MV-4-11 (cell line): ENCODE data around the gene LMTK3.
A peak's percentile ranks its signal among the peaks of the same experiment; 100 is the strongest.
"Not testable (repeated sequence)": the region's sequence is repeated elsewhere in the genome, so short reads cannot be mapped to it uniquely, and the experiment has no call there.

Experiments
- DNase-seq: peaks from one replicate; lab custom pipeline; 2025; lab: John Stamatoyannopoulos, UW

The LMTK3 gene

GRCh38 chr19:48541813-48542212 lies 30.2 kb upstream of the LMTK3 start:
- DNase-seq: no peak

GRCh38 chr19:48540110-48540509 lies 28.5 kb upstream of the LMTK3 start:
- DNase-seq: no peak

GRCh38 chr19:48539503-48540096 lies 28.0 kb upstream of the LMTK3 start:
- no peak for DNase-seq

DNA sequence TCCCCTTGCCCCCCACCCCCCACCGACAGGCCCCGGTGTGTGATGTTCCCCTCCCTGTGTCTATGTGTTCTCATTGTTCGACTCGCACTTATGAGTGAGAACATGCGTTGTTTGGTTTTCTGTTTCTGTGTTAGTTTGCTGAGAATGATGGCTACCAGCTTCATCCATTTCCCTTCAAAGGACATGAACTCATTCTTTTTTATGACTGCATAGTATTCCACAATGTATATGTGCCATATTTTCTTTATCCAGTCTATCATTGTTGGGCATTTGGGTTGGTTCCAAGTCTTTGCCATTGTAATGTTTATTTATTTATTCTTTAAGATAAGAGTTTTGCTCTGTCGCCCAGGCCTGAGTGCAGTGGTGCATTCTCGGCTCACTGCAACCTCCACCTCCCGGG lies 26.4 kb upstream of the LMTK3 start:
- DNase-seq: not testable (repeated sequence)

GRCh38 chr19:48537541-48537940 lies 25.9 kb upstream of the LMTK3 start:
- no peak for DNase-seq

GRCh38 chr19:48533770-48534169 lies 22.1 kb upstream of the LMTK3 start:
- no peak for DNase-seq

DNA sequence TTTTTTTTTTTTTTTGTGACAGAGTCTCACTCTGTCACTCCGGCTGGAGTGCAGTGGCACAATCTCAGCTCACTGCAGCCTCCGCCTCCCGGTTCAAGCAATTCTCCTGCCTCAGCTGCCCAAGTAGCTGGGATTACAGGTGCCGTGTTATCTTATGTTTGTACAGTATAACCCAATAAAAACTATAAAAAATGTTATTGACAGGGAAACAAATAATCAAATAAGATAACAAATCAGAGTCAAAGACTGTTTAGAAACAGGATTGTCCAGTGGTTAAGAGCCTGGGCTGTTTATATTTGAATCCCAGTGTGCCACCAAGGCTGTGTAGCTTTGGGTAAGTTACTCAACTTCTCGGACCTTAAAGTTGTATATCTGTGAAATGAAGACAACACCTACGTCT lies 19.1 kb upstream of the LMTK3 start:
- no peak for DNase-seq

DNA sequence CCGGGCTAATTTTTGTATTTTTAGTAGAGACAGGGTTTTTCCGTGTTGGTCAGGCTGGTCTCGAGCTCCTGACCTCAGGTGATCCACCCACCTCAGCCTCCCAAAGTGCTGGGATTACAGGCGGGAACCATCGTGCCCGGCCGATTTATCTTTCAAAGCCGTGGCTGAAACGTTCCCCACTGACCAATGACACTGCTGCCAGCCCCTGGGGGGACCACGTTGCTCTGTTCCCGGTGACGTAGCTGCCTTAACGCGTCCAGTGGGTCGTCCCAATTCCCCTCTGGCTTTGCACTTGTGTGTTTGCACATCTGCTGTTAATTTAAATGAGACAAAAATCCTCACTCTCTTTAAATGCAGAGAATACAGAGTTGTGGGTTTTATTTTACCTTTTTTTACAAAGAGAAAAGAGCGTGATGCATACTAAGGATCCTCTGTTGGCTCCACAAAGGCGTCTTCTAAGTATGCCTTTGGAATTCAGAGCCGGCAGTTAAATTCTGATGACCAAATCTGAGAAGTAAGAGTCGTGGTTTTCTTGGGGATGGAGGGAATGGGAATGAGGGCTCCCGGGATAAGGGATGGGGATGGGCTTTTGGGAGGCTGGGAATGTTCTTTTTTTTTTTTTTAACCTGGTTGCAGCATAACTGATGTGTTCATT lies 18.6 kb upstream of the LMTK3 start:
- no peak for DNase-seq

DNA sequence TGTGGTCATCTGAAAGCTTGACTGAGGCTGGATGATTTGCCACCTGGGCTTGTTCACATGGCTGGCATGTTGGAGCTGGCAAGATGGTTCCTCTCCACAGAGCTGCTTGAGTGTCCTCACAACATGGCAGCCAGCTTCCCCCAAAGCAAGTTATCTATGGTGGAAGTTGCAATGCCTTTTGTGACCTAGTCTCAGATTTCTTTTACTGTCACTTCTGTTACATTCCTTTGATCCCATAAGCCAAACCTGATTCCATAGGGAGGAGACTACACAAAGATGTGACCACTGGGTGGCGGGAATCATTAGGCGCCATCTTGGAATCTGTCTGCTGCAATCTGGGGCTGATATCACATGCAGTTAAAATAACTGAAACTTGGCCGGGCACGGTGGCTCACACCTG lies 17.5 kb upstream of the LMTK3 start:
- DNase-seq: no peak

- no peak for DNase-seq
Measured at GRCh38 chr19:48524732-48525131, 13.1 kb upstream of the LMTK3 start.

DNA sequence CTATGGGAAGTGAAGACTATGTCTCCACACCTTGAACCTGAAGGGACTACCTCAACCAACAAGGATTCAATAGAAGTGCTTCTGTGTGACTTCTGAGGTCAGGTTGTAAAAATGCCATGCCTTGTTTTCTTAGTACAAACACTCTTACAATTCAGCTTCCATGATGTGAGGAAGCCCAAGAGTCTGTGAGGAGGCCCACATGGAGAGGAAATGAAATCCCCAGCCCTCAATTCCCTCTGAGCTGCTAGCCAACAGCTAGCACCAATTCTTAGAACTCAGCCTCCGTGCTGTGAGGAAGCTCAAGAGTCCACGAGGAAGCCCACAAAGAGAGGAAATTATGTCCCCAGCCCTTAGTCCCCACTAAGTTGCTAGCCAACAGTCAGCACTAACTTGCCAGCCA lies 12.6 kb upstream of the LMTK3 start:
- no peak for DNase-seq

GRCh38 chr19:48520134-48520533 lies 8.5 kb upstream of the LMTK3 start:
- DNase-seq: no peak

GRCh38 chr19:48519426-48519825 lies 7.8 kb upstream of the LMTK3 start:
- not testable (repeated sequence) for DNase-seq

GRCh38 chr19:48518207-48518606 lies 6.6 kb upstream of the LMTK3 start:
- DNase-seq: no peak

DNA sequence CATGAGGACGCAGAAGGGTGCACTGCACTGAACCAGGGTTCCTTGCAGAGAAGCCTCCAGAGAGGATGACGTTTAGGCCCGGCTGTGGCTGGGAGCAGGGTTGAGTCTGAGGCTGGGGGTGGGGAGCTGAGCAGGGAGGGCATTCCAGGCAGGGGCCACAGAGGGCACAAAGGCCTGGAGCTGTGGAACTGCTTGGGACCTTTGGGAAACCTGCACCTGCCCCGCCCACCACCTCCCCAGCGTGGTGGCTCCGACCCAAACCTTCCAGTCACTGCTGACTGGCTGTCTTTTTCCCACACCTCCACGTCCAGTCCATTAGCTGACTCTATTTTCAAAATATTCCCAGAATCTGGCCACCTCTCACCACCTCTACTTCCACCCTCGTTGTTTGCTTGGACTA lies 4.9 kb upstream of the LMTK3 start:
- DNase-seq: no peak

DNA sequence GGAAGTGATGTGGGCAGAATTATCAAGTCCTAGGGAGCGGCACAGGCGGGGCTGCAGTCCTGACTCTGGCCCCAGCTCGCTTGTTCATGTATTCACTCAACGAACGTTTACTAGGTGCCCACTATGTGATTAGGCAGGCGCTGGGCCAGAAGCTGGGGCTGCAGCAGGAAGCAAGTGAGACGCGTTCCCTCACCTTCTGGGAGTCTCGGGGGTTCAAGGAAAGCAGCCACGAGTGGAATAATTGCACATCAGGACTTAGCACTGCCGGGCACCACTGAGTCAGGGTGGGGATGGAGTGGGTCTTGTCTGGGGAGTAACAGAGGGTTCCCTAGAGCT lies 2.5 kb upstream of the LMTK3 start:
- no peak for DNase-seq

DNA sequence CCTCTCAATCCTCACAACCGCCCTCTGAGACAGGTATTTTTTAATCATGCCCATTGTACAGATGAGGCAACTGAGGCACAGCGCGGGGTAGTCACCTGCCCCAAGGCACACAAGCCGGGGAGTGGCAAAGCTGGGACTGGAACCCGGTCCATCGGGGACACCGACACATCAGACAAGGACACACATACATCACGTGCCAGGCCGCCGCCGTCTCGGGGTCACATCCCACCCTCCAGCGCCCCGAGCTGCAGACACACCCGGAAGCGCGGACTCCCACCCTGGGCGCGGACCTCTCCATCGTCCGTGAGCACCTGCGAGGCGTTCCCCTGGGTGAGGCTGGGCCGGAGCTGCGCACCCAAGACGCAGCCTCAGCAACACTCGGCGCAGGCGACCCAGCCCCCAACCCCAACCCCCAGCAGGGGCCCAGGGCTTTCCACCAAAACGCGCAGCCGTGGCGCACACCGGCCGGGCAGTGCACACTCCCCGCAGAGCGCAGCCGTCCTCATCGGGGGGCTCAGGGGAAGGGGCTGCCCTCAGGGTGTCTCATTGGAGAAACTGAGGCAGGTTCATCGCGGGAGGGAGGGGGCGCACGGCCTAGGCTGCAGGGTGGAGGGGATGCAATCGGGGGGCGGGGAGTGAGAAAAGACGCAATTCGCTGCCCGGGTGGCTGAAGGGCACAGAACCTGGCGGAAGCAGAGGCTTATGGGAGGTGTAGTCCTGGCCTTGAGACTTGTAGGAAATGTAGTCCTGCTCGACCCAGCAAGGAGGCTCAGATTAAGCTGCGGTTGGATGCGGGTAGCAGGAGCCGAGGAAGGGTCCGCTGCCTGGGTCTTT lies 1.9 kb upstream of the LMTK3 start:
- DNase-seq: peak; percentile 76

DNA sequence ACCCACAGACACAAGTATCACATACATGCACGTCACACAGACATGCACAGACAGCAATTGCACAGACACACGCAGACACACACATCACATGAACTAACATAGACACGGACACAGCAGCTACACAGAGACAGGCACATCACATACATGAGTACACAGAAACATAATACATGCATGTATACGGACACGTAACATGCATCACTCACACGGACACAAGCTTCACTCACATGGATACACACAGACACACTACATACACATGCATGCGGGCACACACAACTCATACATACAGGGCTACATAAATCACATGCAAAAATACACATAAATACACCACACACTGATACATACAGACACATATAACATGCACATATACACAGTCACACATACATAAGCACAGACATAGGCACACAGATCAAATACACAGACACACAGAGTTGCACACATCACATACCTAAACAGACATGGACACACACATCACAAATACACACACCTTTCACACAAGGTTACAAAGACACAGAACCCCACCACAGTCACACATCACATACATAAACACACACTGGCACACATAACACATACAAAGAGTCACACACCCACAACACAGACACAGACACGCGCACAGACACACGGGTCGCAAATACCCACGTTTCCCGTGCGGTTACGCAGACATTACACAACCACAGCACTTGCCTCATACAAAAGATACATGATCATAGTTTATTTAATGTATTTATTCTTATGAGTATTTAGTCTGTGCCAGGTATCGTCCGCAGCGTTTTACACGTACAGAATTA lies 1.1 kb upstream of the LMTK3 start:
- peak; percentile 54 for DNase-seq

GRCh38 chr19:48511321-48511731 lies 309 bp downstream of the LMTK3 start:
- DNase-seq: no peak

- peak; percentile 32 for DNase-seq
Measured at GRCh38 chr19:48510421-48511268, 990 bp downstream of the LMTK3 start.

- peak; percentile 22 for DNase-seq
Measured at GRCh38 chr19:48509467-48510194, 2.0 kb downstream of the LMTK3 start.
